HEK293 (cell line): ENCODE measurements around the gene BBOX1.

Experiments
- CTCF ChIA-PET: fragments of 350-600 bp; formaldehyde crosslinking; extraction: SDS; loops from one replicate; lab custom pipeline; 2021; ENCODE audit warnings: antibody characterized with exemption; lab: Yijun Ruan, JAX
- POLR2A ChIA-PET: fragments of 300-600 bp; formaldehyde crosslinking; extraction: SDS; loops from one replicate; lab custom pipeline; 2020; ENCODE audit warnings: antibody characterized with exemption, inconsistent platforms; lab: Yijun Ruan, JAX
- H3K27ac ChIP-seq: fragments of 200-500 bp; sonication (Bioruptor generic); 2 replicates; pipeline ENCODE4 v1.5.1; 2014; ENCODE audit warnings: low read depth, low read length, control low read depth, inconsistent platforms; ENCODE audit errors: extremely low read depth
- H3K36me3 ChIP-seq, 2 experiments: fragments of 200-500 bp in 1 of 2; sonication (Bioruptor generic) in 1 of 2; 1 replicate in 1 of 2; 2 replicates in 1 of 2; pipeline ENCODE4 v1.5.1; 2014 to 2017; ENCODE audit warnings: inconsistent platforms in 2 of 2, low read length in 2 of 2; ENCODE audit not compliant: control insufficient read depth in 2 of 2, insufficient read depth in 1 of 2
- H3K4me1 ChIP-seq: fragments of 200-500 bp; sonication (Bioruptor generic); 2 replicates; pipeline ENCODE4 v1.5.1; 2014; ENCODE audit warnings: mild to moderate bottlenecking, low read length, inconsistent platforms; ENCODE audit not compliant: control insufficient read depth, insufficient read depth
- H3K4me3 ChIP-seq: 2 replicates; pipeline ENCODE4 v1.5.1; 2011; ENCODE audit warnings: low read depth, mild to moderate bottlenecking, control low read depth, low read length, moderate library complexity
- H3K9me3 ChIP-seq: fragments of 200-500 bp; sonication (Bioruptor generic); 2 replicates; pipeline ENCODE4 v1.5.1; 2014; ENCODE audit warnings: low read depth, low read length, inconsistent platforms; ENCODE audit not compliant: control insufficient read depth, insufficient read depth
- ATF2 ChIP-seq: fragments of 450-650 bp; formaldehyde crosslinking; IDR thresholded peaks from 2 replicates; pipeline ENCODE4 v1.5.1; 2016; ENCODE audit warnings: missing biosample characterization, missing genetic modification characterization, low read depth
- FEZF1 ChIP-seq: fragments of 450-650 bp; formaldehyde crosslinking; IDR thresholded peaks from 2 replicates; pipeline ENCODE4 v1.5.1; 2016; ENCODE audit warnings: missing biosample characterization, missing genetic modification characterization
- HOXD13 ChIP-seq: sonication (generic); formaldehyde crosslinking; IDR thresholded peaks from 2 replicates; pipeline ENCODE4 v1.8.0; 2022; ENCODE audit warnings: missing genetic modification reagents, borderline replicate concordance
- REPIN1 ChIP-seq: fragments of 450-650 bp; formaldehyde crosslinking; IDR thresholded peaks from 2 replicates; pipeline ENCODE4 v1.5.1; 2017; ENCODE audit warnings: missing biosample characterization, missing genetic modification characterization, low read depth
- SALL2 ChIP-seq: fragments of 450-650 bp; formaldehyde crosslinking; IDR thresholded peaks from 2 replicates; pipeline ENCODE4 v1.5.0; 2017; ENCODE audit warnings: missing biosample characterization, mild to moderate bottlenecking, missing genetic modification characterization, borderline replicate concordance
- SP3 ChIP-seq: fragments of 450-650 bp; formaldehyde crosslinking; IDR thresholded peaks from 2 replicates; pipeline ENCODE4 v1.5.1; 2016; ENCODE audit warnings: missing biosample characterization, missing genetic modification characterization
- ZNF148 ChIP-seq: fragments of 450-650 bp; formaldehyde crosslinking; IDR thresholded peaks from 2 replicates; pipeline ENCODE4 v1.5.0; 2017; ENCODE audit warnings: missing biosample characterization, missing genetic modification characterization, borderline replicate concordance
- ZNF157 ChIP-seq: fragments of 450-650 bp; formaldehyde crosslinking; IDR thresholded peaks from 2 replicates; pipeline ENCODE4 v1.5.1; 2016; ENCODE audit warnings: missing biosample characterization, missing genetic modification characterization
- ZNF174 ChIP-seq: fragments of 450-650 bp; formaldehyde crosslinking; IDR thresholded peaks from 2 replicates; pipeline ENCODE4 v1.5.0; 2017; ENCODE audit warnings: missing biosample characterization, mild to moderate bottlenecking, missing genetic modification characterization
- ZNF202 ChIP-seq: fragments of 450-650 bp; formaldehyde crosslinking; IDR thresholded peaks from 2 replicates; pipeline ENCODE4 v1.5.1; 2016; ENCODE audit warnings: missing biosample characterization, missing genetic modification characterization, borderline replicate concordance
- ZNF274 ChIP-seq, 2 experiments: fragments of 200-500 bp in 1 of 2; fragments of 450-650 bp in 1 of 2; sonication (Bioruptor generic) in 1 of 2; formaldehyde crosslinking in 1 of 2; IDR thresholded peaks; 2 replicates each; pipeline versions ENCODE4 v1.5.1 to v1.6.1; 2014 to 2016; ENCODE audit warnings: borderline replicate concordance in 1 of 2, inconsistent platforms in 1 of 2, low read length in 1 of 2, missing biosample characterization in 1 of 2, missing genetic modification characterization in 1 of 2
- ZNF391 ChIP-seq: fragments of 450-650 bp; formaldehyde crosslinking; IDR thresholded peaks from 2 replicates; pipeline ENCODE4 v1.5.1; 2016; ENCODE audit warnings: low read depth, missing biosample characterization, missing genetic modification characterization, borderline replicate concordance
- ZNF416 ChIP-seq: fragments of 450-650 bp; formaldehyde crosslinking; IDR thresholded peaks from 2 replicates; pipeline ENCODE4 v1.5.1; 2016; ENCODE audit warnings: missing biosample characterization, missing genetic modification characterization
- ZNF530 ChIP-seq: fragments of 450-650 bp; formaldehyde crosslinking; IDR thresholded peaks from 2 replicates; pipeline ENCODE4 v1.5.1; 2016; ENCODE audit warnings: low read depth, missing biosample characterization, missing genetic modification characterization
- ZNF555 ChIP-seq: fragments of 450-650 bp; formaldehyde crosslinking; conservative IDR thresholded peaks from 2 replicates; pipeline ENCODE4 v1.5.1; 2017; ENCODE audit warnings: missing biosample characterization, mild to moderate bottlenecking, missing genetic modification characterization, inconsistent platforms
- ZNF585B ChIP-seq: fragments of 450-650 bp; formaldehyde crosslinking; IDR thresholded peaks from 2 replicates; pipeline ENCODE4 v1.5.1; 2016; ENCODE audit warnings: missing biosample characterization, missing genetic modification characterization
- ZNF830 ChIP-seq: fragments of 450-650 bp; IDR thresholded peaks from 2 replicates; pipeline ENCODE4 v1.5.0; 2018; ENCODE audit warnings: missing biosample characterization, missing genetic modification characterization, low read depth, mild to moderate bottlenecking, moderate library complexity
- ZSCAN23 ChIP-seq: fragments of 450-650 bp; formaldehyde crosslinking; IDR thresholded peaks from 2 replicates; pipeline ENCODE4 v1.5.1; 2016; ENCODE audit warnings: missing biosample characterization, missing genetic modification characterization
- TF ChIP-seq, protein P1 (sequence below): fragments of 450-650 bp; formaldehyde crosslinking; optimal IDR thresholded peaks from 2 replicates; pipeline ENCODE3; 2016; ENCODE audit warnings: missing biosample characterization, mild to moderate bottlenecking, missing genetic modification characterization
- TF ChIP-seq, protein P2 (sequence below): fragments of 450-650 bp; formaldehyde crosslinking; IDR thresholded peaks from 2 replicates; pipeline ENCODE4 v1.5.1; 2016; ENCODE audit warnings: missing biosample characterization, missing genetic modification characterization, borderline replicate concordance
- TF ChIP-seq, protein P3 (sequence below): fragments of 450-650 bp; formaldehyde crosslinking; IDR thresholded peaks from 2 replicates; pipeline ENCODE4 v1.5.1; 2017; ENCODE audit warnings: missing biosample characterization, missing genetic modification characterization
- TF ChIP-seq, protein P4 (sequence below): fragments of 450-650 bp; formaldehyde crosslinking; IDR thresholded peaks from 2 replicates; pipeline ENCODE4 v1.5.1; 2016; ENCODE audit warnings: missing biosample characterization, missing genetic modification characterization, low read depth

BBOX1 gene

DNA sequence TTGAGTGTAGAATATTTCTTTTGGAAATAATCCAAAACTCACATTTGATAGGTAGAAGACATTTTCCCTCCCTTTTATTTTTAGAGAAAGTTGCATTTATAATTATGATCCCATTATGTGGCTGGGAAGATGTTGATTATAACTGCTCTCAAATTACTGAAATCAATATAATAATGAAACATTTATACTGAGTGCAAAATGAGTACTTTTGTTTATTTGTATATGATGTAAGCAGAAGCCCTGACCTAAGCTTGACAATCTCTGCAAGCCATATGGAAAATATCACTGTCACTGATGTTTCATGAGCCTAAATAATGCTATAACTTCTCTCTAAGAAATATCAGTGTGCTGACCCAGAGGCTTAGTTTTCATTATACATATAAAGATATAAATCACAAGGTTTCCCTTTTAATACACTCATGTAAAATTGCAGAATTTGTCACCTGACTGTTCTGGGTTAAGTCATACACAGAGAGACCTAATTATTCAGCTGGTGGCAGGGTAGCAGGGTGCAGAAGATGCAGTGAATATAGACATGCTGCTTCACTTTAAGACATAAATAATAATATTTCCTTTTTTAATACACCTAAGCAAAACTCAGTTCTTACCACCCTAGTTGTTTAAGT, 99.2 kb downstream of the BBOX1 start:
- peaks cover 18% of the 10 kb centered on the region for H3K4me1 ChIP-seq
- no peaks in the 10 kb centered on the region for H3K36me3 ChIP-seq
- H3K27ac ChIP-seq = peak overlapping the region; percentile 60
- H3K9me3 ChIP-seq = no peaks in the 10 kb centered on the region
- ChIA-PET CTCF (interaction anchor here (0.7 kb wide), 1 partner anchor 94 kb away, joined by 3 read pairs; no protein-coding TSS in a partner anchor), POLR2A (no interaction called here)
- H3K4me3 ChIP-seq = no peak overlapping the region
- TF ChIP-seq ZSCAN23 (no peak), ZNF157 (tag by site-specific recombination) (no peak), ZNF555 (tag by site-specific recombination) (no peak), ZNF830 (tag by site-specific recombination) (no peak), ZNF530 (tag by site-specific recombination) (no peak), FEZF1 (tag by site-specific recombination) (peak; percentile 69), HOXD13 (no peak), REPIN1 (no peak), ZNF274 (IDR thresholded peaks at IDR 0.05; ENCODE audit: low read length) (no peak), ZNF274 (tag by site-specific recombination; IDR thresholded peaks at IDR 0.05; ENCODE audit: borderline replicate concordance) (no peak), ZNF148 (tag by site-specific recombination) (no peak), ZNF391 (tag by site-specific recombination) (0 out of 2 replicates have a peak, but pooled peaks have one; percentile 52), ZNF202 (tag by site-specific recombination) (no peak), ZNF174 (tag by site-specific recombination) (no peak), SALL2 (tag by site-specific recombination) (no peak), ZNF585B (tag by site-specific recombination) (no peak), ATF2 (tag by site-specific recombination) (peak; percentile 10; the same call in 1 of the 2 replicates), ZNF416 (tag by site-specific recombination) (no peak), SP3 (tag by site-specific recombination) (no peak)
- TF ChIP-seq, protein P1, sequence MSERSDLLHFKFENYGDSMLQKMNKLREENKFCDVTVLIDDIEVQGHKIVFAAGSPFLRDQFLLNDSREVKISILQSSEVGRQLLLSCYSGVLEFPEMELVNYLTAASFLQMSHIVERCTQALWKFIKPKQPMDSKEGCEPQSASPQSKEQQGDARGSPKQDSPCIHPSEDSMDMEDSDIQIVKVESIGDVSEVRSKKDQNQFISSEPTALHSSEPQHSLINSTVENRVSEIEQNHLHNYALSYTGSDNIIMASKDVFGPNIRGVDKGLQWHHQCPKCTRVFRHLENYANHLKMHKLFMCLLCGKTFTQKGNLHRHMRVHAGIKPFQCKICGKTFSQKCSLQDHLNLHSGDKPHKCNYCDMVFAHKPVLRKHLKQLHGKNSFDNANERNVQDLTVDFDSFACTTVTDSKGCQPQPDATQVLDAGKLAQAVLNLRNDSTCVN (tag by site-specific recombination) = no peak
- TF ChIP-seq, protein P2, sequence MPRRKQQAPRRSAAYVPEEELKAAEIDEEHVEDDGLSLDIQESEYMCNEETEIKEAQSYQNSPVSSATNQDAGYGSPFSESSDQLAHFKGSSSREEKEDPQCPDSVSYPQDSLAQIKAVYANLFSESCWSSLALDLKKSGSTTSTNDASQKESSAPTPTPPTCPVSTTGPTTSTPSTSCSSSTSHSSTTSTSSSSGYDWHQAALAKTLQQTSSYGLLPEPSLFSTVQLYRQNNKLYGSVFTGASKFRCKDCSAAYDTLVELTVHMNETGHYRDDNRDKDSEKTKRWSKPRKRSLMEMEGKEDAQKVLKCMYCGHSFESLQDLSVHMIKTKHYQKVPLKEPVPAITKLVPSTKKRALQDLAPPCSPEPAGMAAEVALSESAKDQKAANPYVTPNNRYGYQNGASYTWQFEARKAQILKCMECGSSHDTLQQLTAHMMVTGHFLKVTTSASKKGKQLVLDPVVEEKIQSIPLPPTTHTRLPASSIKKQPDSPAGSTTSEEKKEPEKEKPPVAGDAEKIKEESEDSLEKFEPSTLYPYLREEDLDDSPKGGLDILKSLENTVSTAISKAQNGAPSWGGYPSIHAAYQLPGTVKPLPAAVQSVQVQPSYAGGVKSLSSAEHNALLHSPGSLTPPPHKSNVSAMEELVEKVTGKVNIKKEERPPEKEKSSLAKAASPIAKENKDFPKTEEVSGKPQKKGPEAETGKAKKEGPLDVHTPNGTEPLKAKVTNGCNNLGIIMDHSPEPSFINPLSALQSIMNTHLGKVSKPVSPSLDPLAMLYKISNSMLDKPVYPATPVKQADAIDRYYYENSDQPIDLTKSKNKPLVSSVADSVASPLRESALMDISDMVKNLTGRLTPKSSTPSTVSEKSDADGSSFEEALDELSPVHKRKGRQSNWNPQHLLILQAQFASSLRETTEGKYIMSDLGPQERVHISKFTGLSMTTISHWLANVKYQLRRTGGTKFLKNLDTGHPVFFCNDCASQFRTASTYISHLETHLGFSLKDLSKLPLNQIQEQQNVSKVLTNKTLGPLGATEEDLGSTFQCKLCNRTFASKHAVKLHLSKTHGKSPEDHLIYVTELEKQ (tag by site-specific recombination) = 0 out of 2 replicates have a peak, but pooled peaks have one; percentile 22
- TF ChIP-seq, protein P3, sequence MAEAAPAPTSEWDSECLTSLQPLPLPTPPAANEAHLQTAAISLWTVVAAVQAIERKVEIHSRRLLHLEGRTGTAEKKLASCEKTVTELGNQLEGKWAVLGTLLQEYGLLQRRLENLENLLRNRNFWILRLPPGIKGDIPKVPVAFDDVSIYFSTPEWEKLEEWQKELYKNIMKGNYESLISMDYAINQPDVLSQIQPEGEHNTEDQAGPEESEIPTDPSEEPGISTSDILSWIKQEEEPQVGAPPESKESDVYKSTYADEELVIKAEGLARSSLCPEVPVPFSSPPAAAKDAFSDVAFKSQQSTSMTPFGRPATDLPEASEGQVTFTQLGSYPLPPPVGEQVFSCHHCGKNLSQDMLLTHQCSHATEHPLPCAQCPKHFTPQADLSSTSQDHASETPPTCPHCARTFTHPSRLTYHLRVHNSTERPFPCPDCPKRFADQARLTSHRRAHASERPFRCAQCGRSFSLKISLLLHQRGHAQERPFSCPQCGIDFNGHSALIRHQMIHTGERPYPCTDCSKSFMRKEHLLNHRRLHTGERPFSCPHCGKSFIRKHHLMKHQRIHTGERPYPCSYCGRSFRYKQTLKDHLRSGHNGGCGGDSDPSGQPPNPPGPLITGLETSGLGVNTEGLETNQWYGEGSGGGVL (tag by site-specific recombination) = peak; percentile 64
- TF ChIP-seq, protein P4, sequence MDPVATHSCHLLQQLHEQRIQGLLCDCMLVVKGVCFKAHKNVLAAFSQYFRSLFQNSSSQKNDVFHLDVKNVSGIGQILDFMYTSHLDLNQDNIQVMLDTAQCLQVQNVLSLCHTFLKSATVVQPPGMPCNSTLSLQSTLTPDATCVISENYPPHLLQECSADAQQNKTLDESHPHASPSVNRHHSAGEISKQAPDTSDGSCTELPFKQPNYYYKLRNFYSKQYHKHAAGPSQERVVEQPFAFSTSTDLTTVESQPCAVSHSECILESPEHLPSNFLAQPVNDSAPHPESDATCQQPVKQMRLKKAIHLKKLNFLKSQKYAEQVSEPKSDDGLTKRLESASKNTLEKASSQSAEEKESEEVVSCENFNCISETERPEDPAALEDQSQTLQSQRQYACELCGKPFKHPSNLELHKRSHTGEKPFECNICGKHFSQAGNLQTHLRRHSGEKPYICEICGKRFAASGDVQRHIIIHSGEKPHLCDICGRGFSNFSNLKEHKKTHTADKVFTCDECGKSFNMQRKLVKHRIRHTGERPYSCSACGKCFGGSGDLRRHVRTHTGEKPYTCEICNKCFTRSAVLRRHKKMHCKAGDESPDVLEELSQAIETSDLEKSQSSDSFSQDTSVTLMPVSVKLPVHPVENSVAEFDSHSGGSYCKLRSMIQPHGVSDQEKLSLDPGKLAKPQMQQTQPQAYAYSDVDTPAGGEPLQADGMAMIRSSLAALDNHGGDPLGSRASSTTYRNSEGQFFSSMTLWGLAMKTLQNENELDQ (tag by site-specific recombination) = no peak
